Measurements from ENCODE around the gene ST13. TPM values are rescaled to one million over a fixed set of nuclear protein-coding genes. Genes with fewer than 3 reads are reported as not detected.

The ST13 gene
- total and polyA plus RNA-seq, 2 experiments from 2014 or later: 159 to 238 TPM

GRCh38 chr22:40878922-40879321 is 22.5 kb upstream of the ST13 start:
- no peak overlapping the region for H3K27ac ChIP-seq (ENCODE audit: low read depth)
- no peak overlapping the region for H3K4me2 ChIP-seq
- H3K4me1 ChIP-seq (ENCODE audit: insufficient read depth): no peaks in the 10 kb centered on the region
- H4K20me1 ChIP-seq (replicated peaks; ENCODE audit: insufficient read depth): no peaks in the 10 kb centered on the region
- H3K4me3 ChIP-seq: no peak overlapping the region
- H2AFZ ChIP-seq: no peak overlapping the region
- no peak overlapping the region for H3K27ac Mint-ChIP-seq
- H3K9me3 Mint-ChIP-seq: no peaks in the 10 kb centered on the region
- H3K27me3 ChIP-seq (ENCODE audit: insufficient read depth): no peaks in the 10 kb centered on the region
- no peak overlapping the region for H3K4me3 Mint-ChIP-seq
- peaks cover 13% of the 10 kb centered on the region for H3K36me3 ChIP-seq (ENCODE audit: insufficient read depth)
- H3K9me2 ChIP-seq (ENCODE audit: insufficient read depth): no peaks in the 10 kb centered on the region
- DNase-seq (ENCODE audit: low spot score) (no peak), ATAC-seq (no peak)
- TF ChIP-seq CTCF (conservative IDR thresholded peaks at IDR 0.05; ENCODE audit: low read depth in 2 of 2) (no peak), ZNF462 (CRISPR knock-in tag; IDR thresholded peaks at IDR 0.05) (no peak), EZH2 (IDR thresholded peaks at IDR 0.05; ENCODE audit: low read depth, unreplicated experiment) (no peak), POLR2AphosphoS5 (IDR thresholded peaks at IDR 0.05; ENCODE audit: low read depth) (no peak), EZH2phosphoT487 (IDR thresholded peaks at IDR 0.05; ENCODE audit: unreplicated experiment) (no peak), ETS1 (IDR thresholded peaks at IDR 0.05) (no peak), ZNF114 (CRISPR knock-in tag; IDR thresholded peaks at IDR 0.05) (no peak), REST (IDR thresholded peaks at IDR 0.05; ENCODE audit: unreplicated experiment) (no peak), JUNB (IDR thresholded peaks at IDR 0.05; ENCODE audit: unreplicated experiment) (no peak), STAT1 (IDR thresholded peaks at IDR 0.05; ENCODE audit: unreplicated experiment) (no peak), NANOG (IDR thresholded peaks at IDR 0.05; ENCODE audit: borderline replicate concordance) (no peak), ZNF331 (CRISPR knock-in tag; IDR thresholded peaks at IDR 0.05; ENCODE audit: low read depth) (no peak), CREB1 (CRISPR knock-in tag; IDR thresholded peaks at IDR 0.05; ENCODE audit: low read depth) (no peak)
- H3K27me3 Mint-ChIP-seq (ENCODE audit: insufficient read depth, low read depth, poor library complexity): peaks cover 2% of the 10 kb centered on the region
- H3K4me1 Mint-ChIP-seq: no peaks in the 10 kb centered on the region
- H3F3A ChIP-seq (replicated peaks; ENCODE audit: low read depth): no peaks in the 10 kb centered on the region
- H3K36me3 Mint-ChIP-seq (ENCODE audit: low read depth): peaks cover 9% of the 10 kb centered on the region; the same call in 2 of the 3 replicates
- H3K79me2 ChIP-seq (replicated peaks; ENCODE audit: insufficient read depth): no peaks in the 10 kb centered on the region
